ENCODE data around the gene ARL8A.

- TF ChIP-seq POLR2A (IDR thresholded peaks at IDR 0.05) (no peak), CTCF (IDR thresholded peaks at IDR 0.05 in 4 of 5, conservative IDR thresholded peaks at IDR 0.05 in 1 of 5) (no peak)
Measured at GRCh38 chr1:202168861-202169260, 24.3 kb upstream of the ARL8A start.

Data from gastrocnemius medialis (tissue), 4 donors.